Colonic mucosa (tissue), 4 donors: ENCODE data around the gene GLIPR2. TPM values are rescaled to one million over a fixed set of nuclear protein-coding genes. Genes with fewer than 3 reads are reported as not detected.

Experiments used
- DNase-seq: peaks from one replicate; pipeline ENCODE4 v3.0.0-alpha.2; 2020
- H3K27ac ChIP-seq: fragments of 200-600 bp; one replicate; pipeline ENCODE4 v1.8.0; 2021
- H3K27me3 ChIP-seq: fragments of 200-600 bp; one replicate; pipeline ENCODE4 v1.8.0; 2021
- H3K36me3 ChIP-seq: fragments of 200-600 bp; one replicate; pipeline ENCODE4 v1.8.0; 2021
- H3K4me1 ChIP-seq: fragments of 200-600 bp; one replicate; pipeline ENCODE4 v1.8.0; 2021; ENCODE audit warnings: mild to moderate bottlenecking
- H3K4me3 ChIP-seq: fragments of 200-600 bp; one replicate; pipeline ENCODE4 v1.8.0; 2021
- H3K9ac ChIP-seq, 2 donors: one replicate each; pipeline ENCODE4 v1.7.0; 2013; ENCODE audit warnings: control low read depth in 2 of 2, low read depth in 2 of 2, low read length in 2 of 2
- H3K9me3 ChIP-seq: fragments of 200-600 bp; one replicate; pipeline ENCODE4 v1.8.0; 2021
- CTCF ChIP-seq: fragments of 200-600 bp; IDR thresholded peaks from one replicate; pipeline ENCODE4 v1.8.0; 2022; ENCODE audit warnings: antibody characterized with exemption, mild to moderate bottlenecking
- intact Hi-C: fragments of 100-400 bp; cut with DNase I; formaldehyde crosslinking; loops from one replicate; pipeline ENCODE4 v1.14.1; 2022
- total RNA-seq, 2 donors: library from RNA; stranded (reverse); fragmentation: NEBNext Ultra II Directional in 1 of 2; extraction: Animal tissue kit (Norgen Biotek cat#: 25700) in 1 of 2; gene quantifications; one replicate each; pipeline ENCODE4 v1.2.1, GENCODE V29; 2021
- donor health status: healthy.
- donor health status: DM: no; HTN: no; CAD: no.
- donor health status: DM: no; HTN: no; CAD: no.

The GLIPR2 gene
- total RNA-seq, 2 donors from 2014 or later = 33.1 to 44.9 TPM

DNA sequence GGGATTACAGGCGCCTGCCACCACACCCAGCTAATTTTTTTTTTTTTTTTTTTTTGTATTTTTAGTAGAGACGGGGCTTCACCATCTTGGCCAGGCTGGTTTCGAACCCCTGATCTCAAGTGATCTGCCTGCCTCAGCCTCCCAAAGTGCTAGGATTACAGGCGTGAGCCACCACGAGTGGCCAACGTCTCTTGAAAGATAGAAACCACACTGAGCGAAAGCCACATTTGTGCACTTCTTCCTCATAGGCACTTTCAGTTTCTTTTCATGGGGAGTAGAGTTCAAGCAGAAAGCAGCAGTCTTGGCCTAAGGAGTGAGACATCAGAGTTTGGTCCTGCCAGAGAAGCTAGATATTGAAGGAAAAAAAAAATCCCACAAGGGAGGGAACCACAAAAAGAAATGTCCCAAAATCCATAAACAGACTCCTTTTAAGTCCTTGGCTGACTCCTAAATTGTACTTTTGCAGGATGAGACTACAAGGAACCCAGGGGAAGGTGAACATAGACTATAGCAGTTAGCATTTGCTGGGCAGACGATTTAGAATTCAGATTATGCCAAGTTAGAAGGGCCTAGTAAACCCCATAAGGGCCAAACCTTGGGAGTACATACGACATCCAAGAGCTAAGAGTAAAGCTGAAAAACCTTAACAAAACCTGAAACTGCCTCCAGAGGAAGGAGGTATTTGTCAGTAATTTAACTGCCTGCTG lies 43.9 kb upstream of the GLIPR2 start:
- intact Hi-C loops = no loop called here
- no peak for TF ChIP-seq CTCF
- no peak overlapping the region for H3K4me3 ChIP-seq

GRCh38 chr9:36093384-36093783 lies 43.1 kb upstream of the GLIPR2 start:
- Histone ChIP-seq H3K27me3 (no peaks in the 10 kb centered on the region), H3K9ac (no peak overlapping the region), H3K27ac (no peak overlapping the region), H3K9me3 (no peaks in the 10 kb centered on the region), H3K4me1 (no peaks in the 10 kb centered on the region), H3K4me3 (no peak overlapping the region), H3K36me3 (no peaks in the 10 kb centered on the region)
- intact Hi-C loops = no loop called here
- no peak for DNase-seq
- no peak for TF ChIP-seq CTCF

More for the DNA sequence above, 43.9 kb upstream of the GLIPR2 start:
- Histone ChIP-seq H3K9me3 (no peaks in the 10 kb centered on the region), H3K27ac (peak overlapping the region; percentile 43), H3K36me3 (no peaks in the 10 kb centered on the region), H3K9ac (peak overlapping the region in 1 of 2 donors; percentile 12), H3K27me3 (no peaks in the 10 kb centered on the region), H3K4me1 (no peaks in the 10 kb centered on the region)
- peak; percentile 25 for DNase-seq

DNA sequence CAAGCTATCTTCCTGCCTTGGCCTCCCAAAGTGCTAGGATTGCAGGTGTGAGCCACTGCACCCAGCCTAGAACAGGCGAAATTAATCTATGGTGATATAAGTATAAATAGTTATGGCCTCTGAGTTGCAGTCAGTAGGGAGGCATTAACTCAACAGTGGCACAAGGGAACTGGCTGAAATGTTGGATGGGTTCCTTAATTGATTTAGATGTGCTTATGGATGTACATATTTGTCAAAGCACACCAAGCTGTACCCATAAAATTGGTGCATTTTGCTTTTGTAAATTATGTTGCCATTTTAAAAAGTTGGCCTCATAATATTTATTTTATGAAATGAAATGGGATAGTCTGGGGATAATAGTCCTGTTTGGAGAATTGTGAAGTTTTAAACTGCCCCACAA lies 36.8 kb upstream of the GLIPR2 start:
- H3K27ac ChIP-seq = no peak overlapping the region
- TF ChIP-seq CTCF = no peak
- H3K9me3 ChIP-seq = no peaks in the 10 kb centered on the region
- no peaks in the 10 kb centered on the region for H3K27me3 ChIP-seq
- no peaks in the 10 kb centered on the region for H3K4me1 ChIP-seq
- no peak overlapping the region for H3K4me3 ChIP-seq
- H3K36me3 ChIP-seq = no peaks in the 10 kb centered on the region
- DNase-seq = no peak
- H3K9ac ChIP-seq = no peak overlapping the region
- intact Hi-C loops = no loop called here

DNA sequence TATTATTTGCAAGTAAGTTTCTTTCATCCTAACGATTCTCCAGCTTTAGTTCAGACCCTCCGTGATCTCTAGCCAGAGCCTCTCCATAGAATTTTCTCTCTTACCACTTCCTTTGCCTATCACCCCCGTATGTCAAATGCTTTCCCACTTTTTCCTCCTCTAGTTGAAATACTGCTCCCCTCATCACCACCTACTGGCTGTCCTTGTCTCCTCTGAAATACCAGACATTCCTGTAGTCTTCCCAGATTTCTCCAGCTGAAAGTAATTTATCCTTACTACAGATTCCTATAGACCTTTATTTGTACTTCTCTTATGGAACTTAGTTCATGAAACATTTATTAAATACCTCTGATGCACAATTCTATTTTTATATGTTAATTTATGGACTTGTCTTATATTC lies 36.0 kb upstream of the GLIPR2 start:
- TF ChIP-seq CTCF = no peak
- intact Hi-C loops = no loop called here
- Histone ChIP-seq H3K9me3 (no peaks in the 10 kb centered on the region), H3K27ac (no peak overlapping the region), H3K27me3 (no peaks in the 10 kb centered on the region), H3K36me3 (no peaks in the 10 kb centered on the region), H3K4me3 (no peak overlapping the region), H3K9ac (no peak overlapping the region), H3K4me1 (no peaks in the 10 kb centered on the region)
- no peak for DNase-seq

GRCh38 chr9:36101916-36102741 lies 34.4 kb upstream of the GLIPR2 start:
- Histone ChIP-seq H3K4me3 (no peak overlapping the region), H3K36me3 (no peaks in the 10 kb centered on the region), H3K27me3 (no peaks in the 10 kb centered on the region), H3K27ac (no peak overlapping the region), H3K9me3 (no peaks in the 10 kb centered on the region), H3K9ac (no peak overlapping the region), H3K4me1 (no peaks in the 10 kb centered on the region)
- intact Hi-C loops = loop anchor here (2.0 kb wide), 1 partner anchor 65 kb away; no protein-coding TSS in a partner anchor
- DNase-seq = no peak
- no peak for TF ChIP-seq CTCF
